PC-9 (cell line): Measurements from ENCODE around the gene PHOSPHO2. TPM values are rescaled to one million over a fixed set of nuclear protein-coding genes. Genes with fewer than 3 reads are reported as not detected.

Source experiments
- BruUV-seq: library from RNA; stranded (reverse); fragments of 400-500 nt; replicated peaks from 2 replicates; lab custom pipeline; 2021; lab: Mats Ljungman, UMichigan
- CTCF ChIA-PET: fragments of 300-600 bp; sonication (Branson Sonifier 250); formaldehyde crosslinking; loops from one replicate; lab custom pipeline; 2022; ENCODE audit warnings: antibody characterized with exemption; lab: Charles Lee
- POLR2A ChIA-PET: fragments of 300-600 bp; sonication (Branson Sonifier 250); formaldehyde crosslinking; loops from one replicate; lab custom pipeline; 2022; ENCODE audit warnings: antibody characterized with exemption; ENCODE audit not compliant: unreplicated experiment; lab: Charles Lee
- DNase-seq, 2 experiments: peaks; one replicate each; pipeline versions ENCODE4 v3.0.0 to v3.0.0-alpha.2; 2015 to 2022; ENCODE audit warnings: mixed read lengths in 1 of 2
- H2AFZ ChIP-seq: fragments of 200-600 bp; sonication (generic); 2 replicates; pipeline ENCODE4 v1.8.1; 2017; ENCODE audit warnings: antibody characterized with exemption
- H3F3A ChIP-seq: fragments of 200-600 bp; sonication (generic); 2 replicates; pipeline ENCODE4 v1.8.1; 2017; ENCODE audit warnings: antibody characterized with exemption, mild to moderate bottlenecking, low read depth; ENCODE audit not compliant: insufficient read depth
- H3K27ac ChIP-seq: fragments of 200-600 bp; sonication (generic); 2 replicates; pipeline ENCODE4 v1.6.1; 2016; ENCODE audit warnings: mixed run types
- H3K27me3 ChIP-seq: fragments of 200-600 bp; sonication (generic); 2 replicates; pipeline ENCODE4 v1.6.1; 2016; ENCODE audit warnings: low read depth, mixed run types; ENCODE audit not compliant: insufficient read depth
- H3K36me3 ChIP-seq: fragments of 200-600 bp; sonication (generic); 2 replicates; pipeline ENCODE4 v1.6.1; 2016; ENCODE audit warnings: low read depth, mixed run types
- H3K4me1 ChIP-seq: fragments of 200-600 bp; sonication (generic); replicated peaks from 2 replicates; pipeline ENCODE4 v1.6.1; 2016; ENCODE audit warnings: mixed run types; ENCODE audit not compliant: insufficient read depth
- H3K4me2 ChIP-seq: fragments of 200-600 bp; sonication (generic); 2 replicates; pipeline ENCODE4 v1.6.1; 2017; ENCODE audit warnings: mixed run types
- H3K4me3 ChIP-seq: fragments of 200-600 bp; sonication (generic); 2 replicates; pipeline ENCODE4 v1.6.1; 2016; ENCODE audit warnings: mixed run types
- H3K79me2 ChIP-seq: fragments of 200-600 bp; sonication (generic); 2 replicates; pipeline ENCODE4 v1.6.1; 2017; ENCODE audit warnings: low read depth, mixed run types
- H3K9me2 ChIP-seq: fragments of 200-600 bp; sonication (generic); 2 replicates; pipeline ENCODE4 v1.8.1; 2017; ENCODE audit warnings: mild to moderate bottlenecking; ENCODE audit not compliant: insufficient read depth
- H3K9me3 ChIP-seq: fragments of 200-600 bp; sonication (generic); 2 replicates; pipeline ENCODE4 v1.8.1; 2016; ENCODE audit warnings: low read depth; ENCODE audit not compliant: insufficient read depth
- H4K20me1 ChIP-seq: fragments of 200-600 bp; sonication (generic); 2 replicates; pipeline ENCODE4 v1.8.1; 2017; ENCODE audit not compliant: insufficient read depth
- CTCF ChIP-seq: fragments of 200-600 bp; sonication (generic); conservative IDR thresholded peaks from 2 replicates; pipeline ENCODE4 v1.6.1; 2017; ENCODE audit warnings: mixed run types, antibody characterized with exemption, mild to moderate bottlenecking, moderate library complexity
- EZH2 ChIP-seq: fragments of 200-600 bp; sonication (generic); IDR thresholded peaks from 2 replicates; pipeline ENCODE4 v1.8.0; 2017; ENCODE audit warnings: antibody characterized with exemption, low read depth
- intact Hi-C: fragments of 100-400 bp; cut with micrococcal nuclease; formaldehyde crosslinking; loops from one replicate; pipeline ENCODE4 v1.10.0; 2022; ENCODE audit not compliant: unreplicated experiment
- total RNA-seq: library from RNA; stranded (reverse); gene quantifications from 2 replicates; pipeline ENCODE4 v1.2.3, GENCODE V29; 2021

The PHOSPHO2 gene
- total RNA-seq, 1 experiment from 2014 or later = 5.9 TPM

DNA sequence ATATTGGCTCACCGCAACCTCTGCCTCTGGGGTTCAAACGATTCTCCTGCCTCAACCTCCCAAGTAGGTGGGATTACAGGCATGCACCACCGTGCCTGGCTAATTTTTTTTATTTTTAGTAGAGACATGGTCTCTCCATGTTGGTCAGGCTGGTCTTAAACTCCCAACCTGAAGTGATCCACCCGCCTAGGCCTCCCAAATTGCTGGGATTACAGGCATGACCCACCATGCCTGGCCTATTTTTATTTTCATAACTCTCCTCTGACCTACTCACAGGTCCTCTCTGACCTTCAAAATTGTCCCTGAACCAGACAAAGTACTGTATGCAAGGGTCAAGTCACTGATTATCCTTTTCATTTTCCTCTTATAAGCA is 23.4 kb downstream of the PHOSPHO2 start:
- DNase-seq = no peak
- H3K27ac ChIP-seq = no peak overlapping the region
- H3K79me2 ChIP-seq = no peaks in the 10 kb centered on the region
- no TSS peak for BruUV-seq
- H3K27me3 ChIP-seq = no peaks in the 10 kb centered on the region
- no peak overlapping the region for H3K4me2 ChIP-seq
- no peaks in the 10 kb centered on the region for H4K20me1 ChIP-seq
- no peaks in the 10 kb centered on the region for H3K4me1 ChIP-seq
- H3K36me3 ChIP-seq = no peaks in the 10 kb centered on the region
- intact Hi-C loops = no loop called here
- H3K9me3 ChIP-seq = no peaks in the 10 kb centered on the region
- CTCF ChIA-PET = no interaction called here
- no peaks in the 10 kb centered on the region for H3K9me2 ChIP-seq
- no peak overlapping the region for H2AFZ ChIP-seq
- TF ChIP-seq EZH2 (no peak), CTCF (no peak)
- no peaks in the 10 kb centered on the region for H3F3A ChIP-seq
- POLR2A ChIA-PET = no interaction called here
- H3K4me3 ChIP-seq = no peak overlapping the region

DNA sequence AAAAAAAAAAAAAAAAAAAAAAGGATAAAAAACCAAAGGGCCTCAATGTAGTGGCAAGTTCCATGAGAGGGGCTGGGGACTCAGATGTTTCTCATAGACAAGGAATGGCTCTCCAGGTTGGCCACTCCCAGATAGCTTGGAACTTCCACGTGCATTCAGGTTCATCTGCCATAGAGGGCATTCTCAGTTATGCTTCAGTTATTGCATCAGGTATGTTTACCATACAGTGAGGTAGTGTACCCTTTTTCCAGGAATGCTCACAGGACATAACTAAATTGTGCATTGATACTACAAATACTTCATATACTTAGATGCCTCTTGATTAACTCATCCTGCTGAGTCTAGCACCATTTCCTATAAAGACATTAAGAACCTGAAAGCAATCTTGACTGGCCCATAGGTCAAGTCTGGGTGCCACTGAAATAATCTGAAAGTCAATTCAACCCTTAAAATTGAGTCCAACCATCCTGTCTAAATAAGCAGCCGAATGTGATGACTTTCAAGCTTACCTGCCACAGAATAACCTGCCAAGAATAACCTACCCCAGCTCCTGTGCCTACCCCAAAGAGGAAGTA is 24.7 kb downstream of the PHOSPHO2 start:
- ChIA-PET POLR2A (no interaction called here), CTCF (no interaction called here)
- BruUV-seq = no TSS peak
- H3K9me2 ChIP-seq = no peaks in the 10 kb centered on the region
- intact Hi-C loops = no loop called here
- DNase-seq = no peak
- no peaks in the 10 kb centered on the region for H3K27me3 ChIP-seq
- H3K36me3 ChIP-seq = no peaks in the 10 kb centered on the region
- no peaks in the 10 kb centered on the region for H3F3A ChIP-seq
- no peak overlapping the region for H3K4me3 ChIP-seq
- no peak overlapping the region for H3K4me2 ChIP-seq
- no peak overlapping the region for H3K27ac ChIP-seq
- H2AFZ ChIP-seq = no peak overlapping the region
- TF ChIP-seq CTCF = no peak
- no peak for TF ChIP-seq EZH2
- no peaks in the 10 kb centered on the region for H4K20me1 ChIP-seq
- no peaks in the 10 kb centered on the region for H3K4me1 ChIP-seq
- H3K9me3 ChIP-seq = no peaks in the 10 kb centered on the region
- H3K79me2 ChIP-seq = no peaks in the 10 kb centered on the region

- Histone ChIP-seq H3K27ac (no peak overlapping the region), H3K9me3 (no peaks in the 10 kb centered on the region), H3K36me3 (no peaks in the 10 kb centered on the region), H3K4me2 (no peak overlapping the region), H4K20me1 (no peaks in the 10 kb centered on the region), H3K27me3 (no peaks in the 10 kb centered on the region), H3K4me3 (no peak overlapping the region), H3F3A (no peaks in the 10 kb centered on the region), H2AFZ (no peak overlapping the region), H3K4me1 (no peaks in the 10 kb centered on the region), H3K9me2 (no peaks in the 10 kb centered on the region), H3K79me2 (no peaks in the 10 kb centered on the region)
- CTCF ChIA-PET = no interaction called here
- DNase-seq = no peak
- BruUV-seq = no TSS peak
- intact Hi-C loops = no loop called here
- TF ChIP-seq EZH2 (no peak), CTCF (no peak)
- POLR2A ChIA-PET = no interaction called here
Measured at GRCh38 chr2:169721016-169721415, 26.7 kb downstream of the PHOSPHO2 start.
